Loucy (cell line): ENCODE results near the gene NSUN2.

Source experiments
- H2AFZ ChIP-seq: fragments of 200-600 bp; sonication (generic); 2 replicates; pipeline ENCODE4 v1.6.0; 2016; ENCODE audit warnings: antibody characterized with exemption, mild to moderate bottlenecking, low read length, moderate library complexity
- H3F3A ChIP-seq: fragments of 200-600 bp; 2 replicates; pipeline ENCODE4 v1.6.0; 2016; ENCODE audit warnings: antibody characterized with exemption, low read depth, mild to moderate bottlenecking
- H3K27me3 ChIP-seq: fragments of 200-600 bp; sonication (generic); 2 replicates; pipeline ENCODE4 v1.6.1; 2014; ENCODE audit warnings: low read length, mild to moderate bottlenecking; ENCODE audit not compliant: insufficient read depth, poor library complexity, severe bottlenecking
- H3K36me3 ChIP-seq: fragments of 200-600 bp; sonication (generic); 2 replicates; pipeline ENCODE4 v1.6.1; 2016; ENCODE audit warnings: low read length; ENCODE audit not compliant: insufficient read depth
- H3K4me1 ChIP-seq: fragments of 200-600 bp; sonication (generic); 2 replicates; pipeline ENCODE4 v1.5.1; 2014; ENCODE audit warnings: low read length, mild to moderate bottlenecking; ENCODE audit not compliant: insufficient read depth, poor library complexity, severe bottlenecking
- H3K4me2 ChIP-seq: fragments of 200-600 bp; sonication (generic); 2 replicates; pipeline ENCODE4 v1.6.0; 2014; ENCODE audit warnings: antibody characterized with exemption, low read length, low read depth, mild to moderate bottlenecking; ENCODE audit not compliant: poor library complexity, severe bottlenecking
- H3K4me3 ChIP-seq: fragments of 200-600 bp; sonication (generic); 2 replicates; pipeline ENCODE4 v1.5.1; 2014; ENCODE audit warnings: low read length, mild to moderate bottlenecking, mixed read lengths; ENCODE audit not compliant: poor library complexity, severe bottlenecking
- H3K79me2 ChIP-seq: fragments of 200-600 bp; sonication (generic); 2 replicates; pipeline ENCODE4 v1.6.1; 2014; ENCODE audit warnings: low read length; ENCODE audit not compliant: insufficient read depth
- H3K9ac ChIP-seq: fragments of 200-600 bp; sonication (generic); 2 replicates; pipeline ENCODE4 v1.6.0; 2014; ENCODE audit warnings: mild to moderate bottlenecking, low read depth, low read length, moderate library complexity; ENCODE audit not compliant: poor library complexity, severe bottlenecking
- H3K9me2 ChIP-seq: fragments of 200-600 bp; sonication (generic); replicated peaks from 2 replicates; pipeline ENCODE4 v1.6.1; 2016; ENCODE audit warnings: low read depth, low read length, mixed read lengths
- H3K9me3 ChIP-seq: fragments of 200-600 bp; sonication (generic); 2 replicates; pipeline ENCODE4 v1.6.1; 2014; ENCODE audit warnings: mild to moderate bottlenecking, antibody characterized with exemption, low read length, low read depth; ENCODE audit not compliant: insufficient read depth
- H4K20me1 ChIP-seq: fragments of 200-600 bp; sonication (generic); 2 replicates; pipeline ENCODE4 v1.6.0; 2014; ENCODE audit warnings: antibody characterized with exemption, low read length, mild to moderate bottlenecking; ENCODE audit not compliant: insufficient read depth, poor library complexity, severe bottlenecking
- CTCF ChIP-seq: fragments of 200-600 bp; sonication (generic); conservative IDR thresholded peaks from 2 replicates; pipeline ENCODE4 v1.5.1; 2014; ENCODE audit warnings: mild to moderate bottlenecking, antibody characterized with exemption, low read length
- EZH2phosphoT487 ChIP-seq: fragments of 200-600 bp; IDR thresholded peaks from 2 replicates; pipeline ENCODE4 v1.6.1; 2018; ENCODE audit warnings: antibody characterized with exemption, mild to moderate bottlenecking, moderate library complexity, borderline replicate concordance

The NSUN2 gene

GRCh38 chr5:6582507-6583048 lies 50.3 kb downstream of the NSUN2 start:
- H3K36me3 ChIP-seq = no peaks in the 10 kb centered on the region
- TF ChIP-seq EZH2phosphoT487 = no peak
- no peaks in the 10 kb centered on the region for H3K79me2 ChIP-seq
- no peak overlapping the region for H2AFZ ChIP-seq
- H3K4me1 ChIP-seq = peaks cover 9% of the 10 kb centered on the region
- H3K9me3 ChIP-seq = no peaks in the 10 kb centered on the region
- no peak overlapping the region for H3K9ac ChIP-seq
- no peaks in the 10 kb centered on the region for H3K27me3 ChIP-seq
- H4K20me1 ChIP-seq = no peaks in the 10 kb centered on the region
- H3K9me2 ChIP-seq = no peaks in the 10 kb centered on the region
- H3K4me3 ChIP-seq = no peak overlapping the region
- H3K4me2 ChIP-seq = no peak overlapping the region
- no peaks in the 10 kb centered on the region for H3F3A ChIP-seq

DNA sequence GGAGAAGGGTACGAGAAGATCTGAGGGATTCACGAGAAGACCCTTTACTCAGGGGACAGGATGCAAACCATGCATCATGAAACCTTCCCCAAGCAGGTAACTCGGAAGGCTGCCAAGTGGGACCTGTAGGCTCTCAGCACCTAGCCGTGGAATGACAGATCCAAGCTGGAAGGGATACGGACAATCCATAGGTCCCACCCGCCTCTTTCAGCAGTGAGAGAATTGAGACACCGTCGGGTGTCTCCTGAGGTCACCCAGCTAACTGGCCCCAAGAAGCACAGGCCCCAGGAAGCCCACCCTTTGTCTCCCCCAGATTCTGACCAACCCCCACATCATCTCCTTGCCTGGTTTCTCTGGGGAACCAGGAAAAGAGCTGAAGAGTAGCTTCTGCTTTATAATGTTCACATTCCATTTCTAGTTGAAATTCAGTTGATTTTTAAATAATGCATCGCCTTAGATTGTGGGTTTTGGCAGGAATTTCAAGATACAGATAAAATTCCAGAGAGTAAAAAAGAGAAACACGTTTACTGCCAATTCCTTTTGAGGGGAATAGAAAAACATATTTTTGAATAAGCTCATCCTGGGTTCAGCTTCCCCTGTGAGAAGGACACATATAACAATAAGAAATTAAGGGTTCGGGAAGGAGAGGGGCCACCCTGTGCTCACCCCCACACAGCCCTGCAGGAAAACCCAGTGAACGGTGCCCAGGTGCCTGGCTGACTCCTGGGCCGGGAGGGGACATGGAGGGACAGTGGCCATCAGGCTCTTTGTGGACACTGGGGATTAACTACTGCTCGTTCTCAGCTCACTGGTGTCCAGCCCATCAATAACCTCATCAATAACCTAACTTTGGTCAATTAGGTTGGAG lies 51.1 kb downstream of the NSUN2 start:
- Histone ChIP-seq H3K4me1 (peaks cover 9% of the 10 kb centered on the region), H4K20me1 (no peaks in the 10 kb centered on the region), H3K9me3 (no peaks in the 10 kb centered on the region), H3K27me3 (no peaks in the 10 kb centered on the region), H2AFZ (no peak overlapping the region), H3K4me2 (no peak overlapping the region), H3K9me2 (no peaks in the 10 kb centered on the region), H3K36me3 (no peaks in the 10 kb centered on the region), H3K79me2 (no peaks in the 10 kb centered on the region), H3K4me3 (no peak overlapping the region), H3K9ac (no peak overlapping the region), H3F3A (no peaks in the 10 kb centered on the region)
- no peak for TF ChIP-seq CTCF
- no peak for TF ChIP-seq EZH2phosphoT487

- no peaks in the 10 kb centered on the region for H3K27me3 ChIP-seq
- no peak overlapping the region for H2AFZ ChIP-seq
- H3K9me2 ChIP-seq = no peaks in the 10 kb centered on the region
- H4K20me1 ChIP-seq = no peaks in the 10 kb centered on the region
- H3K36me3 ChIP-seq = no peaks in the 10 kb centered on the region
- no peaks in the 10 kb centered on the region for H3K79me2 ChIP-seq
- H3K4me1 ChIP-seq = peaks cover 9% of the 10 kb centered on the region
- no peak overlapping the region for H3K9ac ChIP-seq
- no peaks in the 10 kb centered on the region for H3K9me3 ChIP-seq
- no peaks in the 10 kb centered on the region for H3F3A ChIP-seq
- H3K4me2 ChIP-seq = no peak overlapping the region
- no peak overlapping the region for H3K4me3 ChIP-seq
- TF ChIP-seq EZH2phosphoT487 (no peak), CTCF (no peak)
These were observed 51.8 kb downstream of the NSUN2 start for GRCh38 chr5:6581090-6581489.
